ENCODE measurements around the gene MOCOS. TPM values are rescaled to one million over a fixed set of nuclear protein-coding genes. Genes with fewer than 3 reads are reported as not detected.
"Not testable (repeated sequence)": the region's sequence is repeated elsewhere in the genome, so short reads cannot be mapped to it uniquely, and the experiment has no call there.

The MOCOS gene
- total RNA-seq, 4 donors from 2014 or later, result 2.2 to 11.4 (median 5.1) TPM

DNA sequence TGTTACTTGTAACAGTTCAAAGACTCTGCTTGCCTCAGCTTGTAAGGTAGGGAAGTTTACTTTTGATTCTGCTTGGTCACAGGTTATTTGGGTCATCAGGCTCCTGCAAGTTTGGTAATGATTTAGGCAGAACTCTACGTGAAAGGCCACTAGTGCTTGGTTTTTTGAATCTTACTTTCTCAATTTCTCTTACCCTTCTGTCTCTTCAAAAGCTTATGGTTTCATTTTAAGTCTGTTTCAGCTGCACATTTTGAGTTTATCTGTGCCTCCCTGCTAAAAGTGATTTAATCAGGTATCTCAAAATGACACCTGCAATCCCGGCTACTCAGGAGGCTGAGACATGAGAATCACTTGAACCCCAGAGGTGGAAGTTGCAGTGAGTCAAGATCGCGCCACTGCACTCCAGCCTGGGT, 26.3 kb upstream of the MOCOS start:
- no peak for DNase-seq (ENCODE audit: low spot score)
- ATAC-seq (ENCODE audit: low FRiP score), result no peak
- TF ChIP-seq, protein P1, sequence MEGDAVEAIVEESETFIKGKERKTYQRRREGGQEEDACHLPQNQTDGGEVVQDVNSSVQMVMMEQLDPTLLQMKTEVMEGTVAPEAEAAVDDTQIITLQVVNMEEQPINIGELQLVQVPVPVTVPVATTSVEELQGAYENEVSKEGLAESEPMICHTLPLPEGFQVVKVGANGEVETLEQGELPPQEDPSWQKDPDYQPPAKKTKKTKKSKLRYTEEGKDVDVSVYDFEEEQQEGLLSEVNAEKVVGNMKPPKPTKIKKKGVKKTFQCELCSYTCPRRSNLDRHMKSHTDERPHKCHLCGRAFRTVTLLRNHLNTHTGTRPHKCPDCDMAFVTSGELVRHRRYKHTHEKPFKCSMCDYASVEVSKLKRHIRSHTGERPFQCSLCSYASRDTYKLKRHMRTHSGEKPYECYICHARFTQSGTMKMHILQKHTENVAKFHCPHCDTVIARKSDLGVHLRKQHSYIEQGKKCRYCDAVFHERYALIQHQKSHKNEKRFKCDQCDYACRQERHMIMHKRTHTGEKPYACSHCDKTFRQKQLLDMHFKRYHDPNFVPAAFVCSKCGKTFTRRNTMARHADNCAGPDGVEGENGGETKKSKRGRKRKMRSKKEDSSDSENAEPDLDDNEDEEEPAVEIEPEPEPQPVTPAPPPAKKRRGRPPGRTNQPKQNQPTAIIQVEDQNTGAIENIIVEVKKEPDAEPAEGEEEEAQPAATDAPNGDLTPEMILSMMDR (IDR thresholded peaks at IDR 0.05), result no peak

- no peak for DNase-seq (ENCODE audit: low spot score)
- no peak for ATAC-seq (ENCODE audit: low FRiP score)
- TF ChIP-seq, protein P1 (IDR thresholded peaks at IDR 0.05), result no peak
Measured at GRCh38 chr18:36162981-36163380, 24.3 kb upstream of the MOCOS start.

DNA sequence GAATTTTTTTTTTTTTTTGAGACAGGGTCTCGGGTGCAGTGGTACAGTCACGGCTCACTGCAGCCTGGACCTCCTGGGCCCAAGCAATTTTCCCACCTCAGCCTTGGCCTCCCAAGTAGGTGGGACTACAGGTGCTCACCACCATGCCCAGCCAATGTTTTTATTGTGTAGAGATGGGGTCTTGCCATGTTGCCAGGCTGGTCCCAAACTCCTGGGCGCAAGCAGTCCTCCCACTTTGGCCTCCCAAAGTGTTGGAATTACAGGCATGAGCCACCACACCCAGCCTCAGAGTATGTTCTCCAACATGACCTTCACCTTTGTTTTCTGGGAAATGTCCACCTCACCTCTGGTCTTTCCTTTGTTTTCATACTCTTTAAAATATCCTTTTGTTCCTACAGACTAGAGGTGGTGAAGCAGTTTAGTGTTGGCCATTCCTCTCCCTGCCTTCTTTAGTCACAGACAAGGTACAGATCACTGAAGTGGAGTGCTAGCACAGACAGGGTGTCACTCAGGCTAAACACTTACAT, 19.5 kb upstream of the MOCOS start:
- TF ChIP-seq, protein P1 (IDR thresholded peaks at IDR 0.05), result no peak
- DNase-seq (ENCODE audit: low spot score), result no peak
- no peak for ATAC-seq (ENCODE audit: low FRiP score)

GRCh38 chr18:36168296-36168695, 19.0 kb upstream of the MOCOS start:
- DNase-seq (ENCODE audit: low spot score); ATAC-seq (ENCODE audit: low FRiP score): not testable (repeated sequence)

- ATAC-seq (ENCODE audit: low FRiP score) (no peak), DNase-seq (ENCODE audit: low spot score) (no peak)
Measured at GRCh38 chr18:36169938-36170337, 17.4 kb upstream of the MOCOS start.

DNA sequence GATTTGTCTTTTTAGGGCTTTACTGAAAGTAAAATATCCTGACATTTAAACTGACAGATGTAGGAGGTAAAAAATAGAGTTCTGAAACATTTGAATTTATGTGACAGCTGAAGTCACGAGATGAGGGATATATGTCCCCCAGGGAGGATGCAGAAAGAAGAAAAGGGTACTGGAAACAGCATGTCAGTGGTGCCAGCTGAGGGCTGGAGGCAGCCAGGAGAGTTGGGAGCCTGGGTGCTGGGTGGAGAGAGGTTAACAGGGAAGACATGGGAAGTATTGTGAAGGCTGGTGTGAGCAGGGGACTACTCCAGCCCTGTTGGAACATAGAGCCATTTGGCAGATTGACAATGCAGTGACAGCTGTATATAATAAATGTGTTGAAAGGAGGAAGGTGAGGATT, 11.8 kb upstream of the MOCOS start:
- no peak for DNase-seq (ENCODE audit: low spot score)
- TF ChIP-seq, protein P1 (IDR thresholded peaks at IDR 0.05), result no peak
- ATAC-seq (ENCODE audit: low FRiP score), result no peak

More at GRCh38 chr18:36169938-36170337, 17.4 kb upstream of the MOCOS start:
- TF ChIP-seq, protein P1 (IDR thresholded peaks at IDR 0.05), result no peak

DNA sequence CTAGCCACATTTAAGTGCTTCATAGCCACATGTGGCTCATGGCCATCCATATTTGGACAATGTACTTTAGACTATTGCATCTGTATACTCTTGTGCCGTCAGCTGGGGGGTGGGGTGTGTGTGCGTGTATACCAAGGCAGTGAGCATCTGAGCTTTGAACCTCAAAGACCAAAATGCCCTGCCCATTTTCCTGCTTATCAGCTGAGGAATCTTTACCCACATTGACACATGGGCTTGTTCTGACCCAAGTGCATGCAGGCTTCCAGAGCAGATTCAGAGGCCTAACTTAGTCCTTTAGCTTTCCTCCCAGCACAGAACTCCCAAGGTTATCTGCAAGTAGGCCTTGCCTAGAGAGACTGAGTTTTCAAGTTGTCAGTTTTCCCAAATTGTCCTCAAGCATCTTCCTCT, 11.1 kb upstream of the MOCOS start:
- TF ChIP-seq, protein P1 (IDR thresholded peaks at IDR 0.05), result no peak
- no peak for DNase-seq (ENCODE audit: low spot score)
- no peak for ATAC-seq (ENCODE audit: low FRiP score)

Data from omental fat pad (tissue), 4 donors.